CD4-positive, alpha-beta T cell treated with Interferon alpha-2 for 1 hour (primary cell): ENCODE results near the gene TBCD.

Experiments used
- DNase-seq, 2 donors: peaks; one replicate each; pipeline ENCODE4 v3.0.0-alpha.2; 2020 to 2022

The TBCD gene

GRCh38 chr17:82927661-82928601, 176.1 kb downstream of the TBCD start:
- no peak for DNase-seq

- no peak for DNase-seq
Observed at GRCh38 chr17:82929011-82929622, 177.3 kb downstream of the TBCD start.

GRCh38 chr17:82929676-82930042, 177.8 kb downstream of the TBCD start:
- DNase-seq: no peak

GRCh38 chr17:82930043-82930923, 178.4 kb downstream of the TBCD start:
- DNase-seq: no peak

- no peak for DNase-seq
Observed at GRCh38 chr17:82930924-82931698, 179.2 kb downstream of the TBCD start.

- DNase-seq: no peak
Observed at GRCh38 chr17:82931699-82932517, 180.0 kb downstream of the TBCD start.

- no peak for DNase-seq
Observed at GRCh38 chr17:82932518-82933310, 180.8 kb downstream of the TBCD start.

- no peak for DNase-seq
Observed at GRCh38 chr17:82933911-82934310, 182.0 kb downstream of the TBCD start.

- no peak for DNase-seq
Observed at GRCh38 chr17:82935966-82936767, 184.3 kb downstream of the TBCD start.

- DNase-seq: no peak
Observed at GRCh38 chr17:82936768-82937171, 184.9 kb downstream of the TBCD start.

GRCh38 chr17:82937411-82938371, 185.8 kb downstream of the TBCD start:
- DNase-seq: no peak

GRCh38 chr17:82938486-82938872, 186.6 kb downstream of the TBCD start:
- DNase-seq: no peak

GRCh38 chr17:82938873-82939620, 187.2 kb downstream of the TBCD start:
- no peak for DNase-seq

- no peak for DNase-seq
Observed at GRCh38 chr17:82939621-82940135, 187.8 kb downstream of the TBCD start.

- no peak for DNase-seq
Observed at GRCh38 chr17:82940226-82941020, 188.6 kb downstream of the TBCD start.
